Mesothelial cell of epicardium (in vitro differentiated cells): ENCODE data around the gene MAPKAPK2. TPM values are rescaled to one million over a fixed set of nuclear protein-coding genes. Genes with fewer than 3 reads are reported as not detected.

Experiments used
- DNase-seq, 2 experiments: peaks; one replicate each; pipeline ENCODE4 v3.0.0; 2021; ENCODE audit warnings: low spot score in 2 of 2; ENCODE audit not compliant: unreplicated experiment in 2 of 2
- H3K27ac Mint-ChIP-seq: 2 replicates; pipeline ENCODE4 v1.8.0; 2021; ENCODE audit warnings: mixed read lengths
- H3K27me3 Mint-ChIP-seq: 2 replicates; pipeline ENCODE4 v1.8.0; 2021; ENCODE audit warnings: low read depth, mixed read lengths
- H3K36me3 Mint-ChIP-seq: 2 replicates; pipeline ENCODE4 v1.8.0; 2021; ENCODE audit warnings: mixed read lengths
- H3K4me1 Mint-ChIP-seq: 2 replicates; pipeline ENCODE4 v1.8.0; 2021; ENCODE audit warnings: mixed read lengths
- H3K4me3 Mint-ChIP-seq: 2 replicates; pipeline ENCODE4 v1.8.0; 2021; ENCODE audit warnings: mild to moderate bottlenecking, moderate library complexity, mixed read lengths
- H3K9me3 Mint-ChIP-seq: 2 replicates; pipeline ENCODE4 v1.8.0; 2021; ENCODE audit warnings: mixed read lengths
- total RNA-seq: library from RNA; stranded (reverse); gene quantifications from 3 replicates; pipeline ENCODE4 v1.2.1, GENCODE V29; 2021
- TF ChIP-seq, protein P1 (sequence below): fragments of 200-600 bp; sonication (generic); IDR thresholded peaks from one replicate; pipeline ENCODE4 v1.5.0; 2021; ENCODE audit warnings: antibody characterized with exemption; ENCODE audit not compliant: unreplicated experiment

MAPKAPK2 gene
- total RNA-seq, 1 donor from 2014 or later, result 60.2 TPM

DNA sequence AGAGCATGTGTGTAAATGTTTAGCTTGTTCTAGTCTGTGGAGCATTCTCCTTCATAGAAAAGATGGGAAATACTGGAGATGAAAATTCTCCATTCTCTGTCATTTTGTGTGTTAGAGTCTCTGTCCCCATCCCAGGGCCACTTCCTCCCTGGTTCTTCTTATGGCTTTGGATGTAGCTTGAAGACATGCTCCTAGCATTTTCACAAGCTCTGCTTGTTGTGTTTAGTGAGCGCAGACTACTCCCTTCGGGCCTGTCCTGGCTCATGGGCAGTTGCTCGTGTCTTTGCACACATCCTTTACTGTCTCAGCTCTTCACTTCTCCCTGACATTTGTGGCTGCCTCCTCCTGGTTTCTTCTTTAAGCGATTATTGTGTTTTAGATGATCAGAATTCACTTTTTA, 30.4 kb downstream of the MAPKAPK2 start:
- Mint-ChIP-seq H3K27me3 (no peaks in the 10 kb centered on the region), H3K4me1 (peaks cover 20% of the 10 kb centered on the region), H3K36me3 (no peaks in the 10 kb centered on the region), H3K27ac (no peak overlapping the region), H3K4me3 (no peak overlapping the region), H3K9me3 (no peaks in the 10 kb centered on the region)
- DNase-seq, result no peak
- TF ChIP-seq, protein P1, sequence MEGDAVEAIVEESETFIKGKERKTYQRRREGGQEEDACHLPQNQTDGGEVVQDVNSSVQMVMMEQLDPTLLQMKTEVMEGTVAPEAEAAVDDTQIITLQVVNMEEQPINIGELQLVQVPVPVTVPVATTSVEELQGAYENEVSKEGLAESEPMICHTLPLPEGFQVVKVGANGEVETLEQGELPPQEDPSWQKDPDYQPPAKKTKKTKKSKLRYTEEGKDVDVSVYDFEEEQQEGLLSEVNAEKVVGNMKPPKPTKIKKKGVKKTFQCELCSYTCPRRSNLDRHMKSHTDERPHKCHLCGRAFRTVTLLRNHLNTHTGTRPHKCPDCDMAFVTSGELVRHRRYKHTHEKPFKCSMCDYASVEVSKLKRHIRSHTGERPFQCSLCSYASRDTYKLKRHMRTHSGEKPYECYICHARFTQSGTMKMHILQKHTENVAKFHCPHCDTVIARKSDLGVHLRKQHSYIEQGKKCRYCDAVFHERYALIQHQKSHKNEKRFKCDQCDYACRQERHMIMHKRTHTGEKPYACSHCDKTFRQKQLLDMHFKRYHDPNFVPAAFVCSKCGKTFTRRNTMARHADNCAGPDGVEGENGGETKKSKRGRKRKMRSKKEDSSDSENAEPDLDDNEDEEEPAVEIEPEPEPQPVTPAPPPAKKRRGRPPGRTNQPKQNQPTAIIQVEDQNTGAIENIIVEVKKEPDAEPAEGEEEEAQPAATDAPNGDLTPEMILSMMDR, result no peak

DNA sequence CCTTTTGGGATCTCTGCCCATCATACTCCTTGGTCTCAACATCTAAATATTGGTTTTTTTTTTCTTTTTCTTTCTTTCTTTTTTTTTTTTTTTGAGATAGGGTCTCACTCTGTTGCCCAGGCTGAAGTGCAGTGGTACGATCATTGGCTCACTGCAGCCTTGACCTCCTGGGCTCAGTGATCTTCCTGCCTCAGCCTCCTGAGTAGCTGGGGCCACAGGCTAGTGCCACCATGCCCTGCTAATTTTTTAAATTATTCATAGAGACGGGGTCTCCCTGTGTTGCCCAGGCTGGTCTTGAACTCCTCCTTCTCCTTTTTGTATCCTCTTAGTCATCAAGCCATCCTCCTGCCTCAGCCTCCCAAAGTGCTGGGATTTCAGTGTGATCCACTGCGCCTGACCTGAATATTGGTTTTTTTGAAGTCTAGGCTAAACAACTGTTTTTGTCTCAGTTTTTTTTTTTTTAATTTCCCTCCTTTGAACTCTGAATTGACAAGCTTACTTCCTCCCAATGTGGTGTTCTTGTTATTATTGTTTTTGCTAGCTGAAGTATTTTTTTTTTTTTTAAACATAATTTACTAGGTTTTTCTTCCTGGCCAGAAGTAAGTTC, 30.9 kb downstream of the MAPKAPK2 start:
- Mint-ChIP-seq H3K27me3 (no peaks in the 10 kb centered on the region), H3K4me1 (peaks cover 20% of the 10 kb centered on the region), H3K9me3 (no peaks in the 10 kb centered on the region), H3K4me3 (no peak overlapping the region), H3K36me3 (no peaks in the 10 kb centered on the region), H3K27ac (no peak overlapping the region)
- DNase-seq, result no peak
- TF ChIP-seq, protein P1, result no peak

DNA sequence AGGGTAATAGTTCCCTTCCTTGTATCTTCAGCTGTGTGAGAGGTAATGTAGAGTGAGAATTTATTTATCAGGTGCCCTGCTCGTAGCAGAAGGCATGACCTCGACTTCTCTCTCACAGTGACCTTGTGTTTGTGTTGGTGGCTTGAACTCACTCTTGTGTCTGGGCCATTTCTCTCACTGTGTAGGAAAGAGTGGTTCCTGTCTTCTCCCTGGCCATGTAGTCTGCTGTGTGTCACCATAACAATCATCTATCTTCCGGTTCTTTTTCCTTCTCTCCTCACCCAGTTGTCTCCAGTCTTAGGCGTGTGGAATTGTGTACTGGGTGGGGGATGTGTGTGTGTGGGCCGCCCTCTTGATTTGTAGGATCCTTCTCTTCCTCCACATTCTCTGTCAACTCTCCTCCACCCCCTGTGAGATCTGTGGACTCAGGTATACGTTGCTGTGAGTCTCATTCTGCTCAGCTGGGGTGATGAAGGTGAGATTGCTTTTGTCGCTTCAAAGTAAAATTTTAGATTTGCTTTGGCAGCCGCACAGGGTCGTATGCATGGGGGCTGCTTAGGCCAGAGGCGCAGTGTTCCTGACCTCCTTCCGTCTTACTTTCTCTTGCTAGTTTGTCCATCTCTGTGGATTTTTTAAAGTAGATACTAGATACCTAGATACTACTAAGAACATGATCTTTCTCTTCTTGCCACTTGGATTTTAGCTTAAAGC, 31.6 kb downstream of the MAPKAPK2 start:
- no peak overlapping the region for H3K27ac Mint-ChIP-seq
- no peaks in the 10 kb centered on the region for H3K27me3 Mint-ChIP-seq
- peaks cover 20% of the 10 kb centered on the region for H3K4me1 Mint-ChIP-seq
- TF ChIP-seq, protein P1, result no peak
- no peak for DNase-seq
- no peak overlapping the region for H3K4me3 Mint-ChIP-seq
- H3K9me3 Mint-ChIP-seq, result no peaks in the 10 kb centered on the region
- no peaks in the 10 kb centered on the region for H3K36me3 Mint-ChIP-seq

DNA sequence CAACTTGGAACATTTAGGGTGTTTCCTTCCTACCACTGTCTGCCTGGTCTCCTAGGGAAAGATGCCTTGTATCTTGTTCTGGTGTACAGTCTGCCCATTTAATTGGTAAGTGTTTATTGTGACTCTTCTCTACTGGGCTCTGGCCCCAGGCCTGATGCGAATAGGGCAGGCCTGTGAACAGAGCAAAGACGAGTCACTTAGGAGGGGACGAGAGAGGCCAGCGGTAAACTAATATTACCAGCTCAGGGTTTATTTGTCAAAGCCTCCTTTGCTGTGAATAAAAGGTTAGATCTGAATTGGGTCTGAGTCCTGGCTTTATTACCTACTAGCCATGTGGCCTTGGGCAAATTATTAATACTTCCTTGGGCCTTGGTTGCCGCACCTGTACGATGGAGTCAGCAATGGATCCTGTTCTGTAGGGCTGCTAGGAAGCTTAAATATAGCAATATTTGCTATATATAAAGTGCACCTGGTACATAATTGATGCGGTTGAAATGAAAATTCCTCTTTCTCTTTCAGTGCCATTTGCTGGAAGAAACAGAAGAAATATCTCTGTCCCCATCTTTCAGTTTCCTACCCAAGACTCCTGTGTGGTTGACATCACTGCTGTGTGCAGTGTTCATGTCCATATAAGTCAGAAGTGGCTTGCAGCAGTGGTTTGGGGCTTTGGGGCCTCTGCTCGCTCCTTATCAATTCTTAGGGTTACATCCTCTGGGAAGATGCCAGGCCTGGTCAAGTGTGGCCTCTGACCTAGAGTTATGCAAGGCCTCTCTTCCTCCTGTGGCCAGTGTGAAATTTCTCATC, 32.4 kb downstream of the MAPKAPK2 start:
- Mint-ChIP-seq H3K4me3 (no peak overlapping the region), H3K9me3 (no peaks in the 10 kb centered on the region), H3K27ac (no peak overlapping the region), H3K4me1 (peaks cover 20% of the 10 kb centered on the region), H3K36me3 (no peaks in the 10 kb centered on the region), H3K27me3 (no peaks in the 10 kb centered on the region)
- DNase-seq, result no peak
- TF ChIP-seq, protein P1, result no peak

DNA sequence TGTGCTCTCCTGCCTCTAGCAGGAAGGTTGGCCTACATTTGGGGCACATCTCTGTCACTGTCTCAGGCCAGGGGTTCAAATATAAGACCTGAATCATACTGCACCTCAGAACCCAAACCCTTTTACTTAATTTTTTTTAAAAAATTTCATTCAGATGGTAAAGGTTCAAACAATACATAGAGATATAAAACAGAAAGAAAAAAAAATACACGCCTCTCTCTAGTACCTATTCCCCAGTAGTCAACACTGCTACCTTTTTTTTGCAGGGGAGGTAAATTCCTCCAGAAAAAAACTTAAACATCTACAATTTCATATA, 32.9 kb downstream of the MAPKAPK2 start:
- no peaks in the 10 kb centered on the region for H3K27me3 Mint-ChIP-seq
- DNase-seq, result no peak
- H3K4me1 Mint-ChIP-seq, result peaks cover 20% of the 10 kb centered on the region
- no peak overlapping the region for H3K4me3 Mint-ChIP-seq
- H3K36me3 Mint-ChIP-seq, result no peaks in the 10 kb centered on the region
- TF ChIP-seq, protein P1, result no peak
- H3K27ac Mint-ChIP-seq, result no peak overlapping the region
- no peaks in the 10 kb centered on the region for H3K9me3 Mint-ChIP-seq
